GM21390 (cell line): ENCODE results near the gene GRM5.
"Not testable (repeated sequence)": the region's sequence is repeated elsewhere in the genome, so short reads cannot be mapped to it uniquely, and the experiment has no call there.

ENCODE experiments used
- ATAC-seq: cut with Tn5 transposase; IDR thresholded peaks from one replicate; pipeline ENCODE4 v1.9.1; 2021; ENCODE audit not compliant: unreplicated experiment

The GRM5 gene

GRCh38 chr11:88975441-88975840 lies 90.3 kb downstream of the GRM5 start:
- ATAC-seq = not testable (repeated sequence)

DNA sequence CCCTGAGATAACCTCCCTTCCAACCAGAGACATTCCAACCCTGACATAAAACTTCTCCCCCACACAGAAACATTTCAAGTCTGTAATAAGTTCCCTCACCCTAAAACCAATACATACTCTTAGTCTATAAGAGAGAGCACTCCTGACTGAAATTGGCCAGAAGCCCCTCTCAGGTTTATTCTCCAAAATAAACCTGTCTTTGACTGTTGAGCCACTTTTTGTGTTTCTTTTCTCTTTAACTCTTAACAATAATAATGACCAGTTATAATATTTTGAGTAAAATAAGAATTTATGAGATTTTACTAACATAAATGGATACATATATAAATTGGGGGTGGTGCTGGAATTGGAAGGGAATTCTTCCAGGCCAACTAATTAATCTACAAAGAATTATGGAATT lies 93.6 kb downstream of the GRM5 start:
- no peak for ATAC-seq

GRCh38 chr11:88961621-88962020 lies 104.2 kb downstream of the GRM5 start:
- not testable (repeated sequence) for ATAC-seq

DNA sequence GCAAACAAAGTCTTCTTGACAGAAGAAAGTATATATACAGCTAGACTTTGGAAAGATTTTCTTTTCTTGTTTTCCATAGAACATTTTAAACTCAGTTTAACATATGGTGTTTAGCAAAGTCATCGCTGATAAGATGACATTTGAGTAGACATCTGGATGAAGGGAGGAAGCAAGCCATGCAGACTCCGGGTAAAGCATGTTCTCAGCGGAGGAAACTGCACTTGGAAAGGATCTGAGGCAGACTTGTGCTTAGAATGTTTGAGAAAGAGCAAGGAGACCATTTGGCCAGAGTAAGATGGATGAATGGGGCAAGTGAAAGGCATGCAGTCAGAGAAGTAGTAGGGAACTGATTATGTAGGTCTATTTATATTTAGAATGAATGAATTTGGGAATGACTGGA lies 105.9 kb downstream of the GRM5 start:
- ATAC-seq = not testable (repeated sequence)

GRCh38 chr11:88950975-88951374 lies 114.8 kb downstream of the GRM5 start:
- ATAC-seq = peak; percentile 46

DNA sequence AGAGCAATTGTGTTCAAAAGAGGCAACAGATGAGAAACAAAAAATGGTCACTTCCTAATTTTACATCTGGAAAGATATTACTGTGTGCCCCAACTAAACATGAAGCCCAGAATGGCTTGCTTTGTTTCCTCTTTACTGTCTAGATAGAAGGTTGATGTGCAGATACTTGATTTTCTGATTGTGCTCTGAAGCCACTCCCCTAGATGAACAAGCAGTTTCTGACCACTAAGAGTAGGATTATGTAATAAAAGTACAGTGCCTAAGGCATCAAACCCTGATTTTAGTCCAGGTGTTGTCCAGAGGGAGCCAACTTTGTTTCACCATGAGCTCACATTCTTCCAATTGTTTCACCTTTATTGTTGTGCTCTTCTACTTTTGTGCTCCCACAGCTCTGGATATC lies 116.9 kb downstream of the GRM5 start:
- not testable (repeated sequence) for ATAC-seq

- ATAC-seq = peak; percentile 72
Observed at GRCh38 chr11:88947843-88948572, 117.8 kb downstream of the GRM5 start.

GRCh38 chr11:88929665-88930064 lies 136.1 kb downstream of the GRM5 start:
- not testable (repeated sequence) for ATAC-seq

DNA sequence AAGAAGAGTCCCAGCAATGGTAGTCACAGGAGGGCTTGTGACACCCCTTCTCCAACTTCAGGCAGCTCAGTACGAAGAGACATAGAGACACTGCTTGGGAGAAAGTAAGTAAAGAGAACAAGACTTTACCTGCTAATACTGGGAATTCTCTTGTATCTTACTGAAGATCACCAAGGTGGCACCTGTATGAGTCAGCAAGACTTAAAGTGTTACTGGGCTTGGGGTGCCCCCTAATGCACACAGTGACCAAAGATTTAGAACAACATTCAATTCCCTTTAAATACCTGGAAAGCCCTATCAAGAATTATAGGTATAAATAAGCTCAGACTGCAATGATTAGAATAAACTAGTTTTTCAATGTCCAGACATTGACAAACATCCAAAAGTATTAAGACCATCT lies 148.7 kb downstream of the GRM5 start:
- ATAC-seq = not testable (repeated sequence)

- no peak for ATAC-seq
Observed at GRCh38 chr11:88909500-88909899, 156.3 kb downstream of the GRM5 start.

DNA sequence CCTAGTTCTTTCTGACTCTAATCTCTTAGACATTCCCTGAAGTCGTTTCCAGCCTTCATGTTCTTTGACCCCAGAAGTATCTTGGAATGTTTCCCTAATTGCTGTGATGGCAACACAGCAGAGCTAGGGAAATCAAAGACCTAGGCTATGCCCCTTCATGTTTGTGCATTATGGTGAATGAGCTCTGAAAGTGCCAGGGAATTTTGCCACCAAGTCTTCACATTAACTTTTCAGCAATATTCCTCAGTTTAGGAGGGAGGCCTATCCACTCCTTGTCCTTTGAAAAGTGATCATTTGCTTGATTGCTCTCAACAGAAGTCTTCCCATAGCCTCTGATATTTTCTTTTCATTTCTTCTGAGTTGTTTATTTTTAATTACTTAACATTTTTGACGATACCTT lies 164.3 kb downstream of the GRM5 start:
- ATAC-seq = not testable (repeated sequence)

DNA sequence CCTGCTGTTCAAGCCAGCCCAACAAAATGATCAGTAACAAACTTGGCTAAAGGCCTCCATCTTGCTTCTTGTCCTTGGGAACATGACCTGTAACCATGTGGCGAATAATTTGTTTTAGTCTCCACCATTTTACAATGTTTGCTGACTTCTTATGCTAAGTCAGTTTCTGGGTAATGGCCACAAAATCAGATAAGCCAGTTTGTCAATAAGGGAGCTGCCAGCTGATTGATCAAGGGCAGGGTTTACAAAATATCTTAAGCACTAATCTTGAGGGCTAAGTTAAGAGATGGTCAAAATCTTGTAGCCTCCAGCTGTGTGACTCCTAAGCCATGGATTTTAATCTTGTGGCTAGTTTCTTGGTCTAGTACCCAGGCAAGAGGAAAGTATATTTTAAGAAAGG lies 176.9 kb downstream of the GRM5 start:
- ATAC-seq = not testable (repeated sequence)

DNA sequence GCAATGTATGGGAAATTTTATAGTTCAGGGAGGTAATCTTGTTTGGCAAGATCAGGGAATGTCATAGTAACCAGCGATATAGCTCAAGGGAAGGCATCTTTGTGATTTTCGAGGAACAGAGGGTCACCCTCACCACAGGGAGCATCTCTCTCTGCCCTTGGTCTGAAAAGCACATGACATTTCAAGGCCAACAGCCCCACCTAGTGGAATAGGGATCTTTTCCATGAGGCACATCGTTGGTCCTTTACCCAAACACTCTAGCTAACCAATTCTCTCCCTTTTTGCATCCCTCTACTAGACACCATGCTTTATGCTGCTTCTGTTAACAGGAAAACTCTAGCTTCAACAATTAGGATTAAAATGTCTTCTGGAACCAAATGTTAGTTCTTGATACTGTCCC lies 179.0 kb downstream of the GRM5 start:
- no peak for ATAC-seq

DNA sequence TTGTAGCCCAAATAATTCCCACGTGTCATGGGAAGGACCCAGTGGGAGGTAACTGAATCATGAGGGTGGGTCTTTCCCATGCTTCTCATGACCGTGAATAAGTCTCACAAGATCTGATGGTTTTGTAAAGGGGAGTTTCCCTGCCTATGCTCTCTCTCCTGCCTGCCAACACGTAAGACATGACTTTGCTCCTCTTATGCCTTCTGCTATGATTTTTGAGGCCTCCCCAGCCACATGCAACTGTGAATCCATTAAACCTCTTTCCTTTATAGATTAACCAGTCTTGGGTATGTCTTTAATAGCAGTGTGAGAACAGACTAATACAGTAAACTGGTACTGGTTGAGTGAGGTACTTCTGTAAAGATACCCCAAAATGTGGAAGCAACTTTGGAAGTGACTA lies 183.0 kb downstream of the GRM5 start:
- not testable (repeated sequence) for ATAC-seq

DNA sequence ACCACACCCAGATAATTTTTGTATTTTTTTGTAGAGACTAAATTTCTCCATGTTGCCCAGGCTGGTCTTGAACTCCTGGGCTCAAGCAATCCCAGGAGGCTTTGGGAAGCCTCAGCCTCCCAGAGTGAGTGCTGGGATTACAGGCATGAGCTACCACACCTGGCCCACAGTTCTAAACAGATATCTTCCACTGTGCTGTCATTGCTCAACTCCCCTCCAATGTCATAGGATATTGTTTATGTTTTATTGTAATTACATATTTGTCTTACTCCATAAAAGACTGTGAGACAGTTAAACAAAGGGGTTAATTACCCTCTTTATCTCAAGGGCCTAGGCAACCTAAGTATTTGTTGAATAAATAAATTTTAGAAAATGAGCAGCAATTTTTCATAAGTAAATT lies 204.2 kb downstream of the GRM5 start:
- no peak for ATAC-seq

- not testable (repeated sequence) for ATAC-seq
Observed at GRCh38 chr11:88860431-88860830, 205.4 kb downstream of the GRM5 start.

DNA sequence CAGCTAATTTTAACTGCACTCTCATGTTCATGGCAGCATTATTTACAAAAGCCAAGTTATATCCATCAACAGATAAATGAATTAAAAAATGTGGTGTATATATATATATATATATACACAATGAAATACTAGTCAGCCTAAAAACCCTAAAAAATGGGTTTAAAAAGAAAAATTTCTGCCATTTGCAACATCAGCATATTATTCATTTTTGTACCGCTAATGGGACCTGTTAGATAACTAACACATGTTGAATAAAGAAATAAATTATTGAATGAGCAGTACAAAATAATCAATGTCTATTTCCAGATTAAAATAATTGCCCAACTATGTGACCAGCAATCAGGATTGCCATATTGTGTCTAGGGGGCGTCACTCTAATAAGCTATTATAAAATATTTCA lies 211.8 kb downstream of the GRM5 start:
- ATAC-seq = not testable (repeated sequence)

- not testable (repeated sequence) for ATAC-seq
Observed at GRCh38 chr11:88851547-88851946, 214.2 kb downstream of the GRM5 start.

DNA sequence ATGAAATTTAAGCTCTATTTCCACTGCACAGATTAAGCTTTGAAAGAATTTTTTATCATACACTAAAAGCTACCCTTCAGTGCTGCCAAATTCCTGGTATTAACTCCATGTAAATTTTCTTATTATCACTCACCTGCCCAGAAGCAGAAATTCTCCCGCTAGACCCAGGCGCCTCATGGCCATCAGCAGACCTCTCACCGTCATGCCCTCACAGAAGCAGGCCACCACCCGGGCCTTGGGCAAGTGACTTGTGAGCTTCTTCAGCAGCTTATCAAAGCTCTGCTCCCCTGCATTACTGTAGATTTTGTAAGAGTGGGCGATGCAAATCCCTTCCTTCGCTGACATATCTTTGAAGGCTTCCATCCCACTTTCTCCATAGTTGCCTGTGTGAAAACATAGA lies 216.0 kb downstream of the GRM5 start:
- not testable (repeated sequence) for ATAC-seq

GRCh38 chr11:88849368-88849767 lies 216.4 kb downstream of the GRM5 start:
- ATAC-seq = no peak

DNA sequence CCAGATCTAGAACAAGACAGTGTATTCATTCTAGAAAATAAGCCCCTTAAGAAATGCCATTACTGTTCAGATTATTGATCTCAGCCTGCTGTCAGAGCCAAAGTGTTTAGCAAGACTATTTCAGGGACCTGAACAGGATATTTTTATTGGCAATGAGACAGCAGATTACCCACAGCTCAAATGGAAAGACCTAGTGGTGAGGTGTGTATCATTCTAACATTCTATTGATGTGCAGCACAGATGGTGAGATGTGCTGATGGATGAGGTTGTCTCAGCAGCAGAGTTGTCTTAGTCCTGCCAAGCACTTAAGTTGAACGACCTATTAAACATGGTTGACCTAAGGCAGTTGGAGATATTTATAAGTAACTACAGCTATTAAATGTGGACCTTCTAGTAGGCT lies 219.5 kb downstream of the GRM5 start:
- ATAC-seq = not testable (repeated sequence)

DNA sequence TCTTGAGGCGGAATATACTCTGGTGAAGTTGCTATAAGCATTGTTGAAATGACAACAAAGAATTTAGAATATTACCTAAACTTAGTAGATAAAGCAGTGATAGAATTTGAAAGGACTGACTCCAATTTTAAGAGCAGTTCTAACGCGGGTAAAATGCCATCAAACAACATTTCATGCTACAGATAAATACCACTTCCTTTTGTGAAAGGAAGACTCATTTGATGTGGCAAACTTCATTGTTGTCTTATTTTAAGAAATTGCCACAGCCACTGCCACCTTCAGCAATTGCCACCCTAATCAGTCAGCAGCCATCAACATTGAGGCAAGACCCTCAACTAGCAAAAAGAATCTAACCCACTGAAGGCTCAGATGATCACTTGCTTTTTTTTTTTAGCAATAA lies 220.8 kb downstream of the GRM5 start:
- not testable (repeated sequence) for ATAC-seq
